ENCODE results near the gene ATP5ME.
A peak's percentile ranks its signal among the peaks of the same experiment; 100 is the strongest.
"Not testable (repeated sequence)": the region's sequence is repeated elsewhere in the genome, so short reads cannot be mapped to it uniquely, and the experiment has no call there.

The ATP5ME gene

GRCh38 chr4:674172-675035 is at the start of gene ATP5ME, which contains the start of gene MYL5:
ATP5ME (minus strand) TSS chr4:674276; CDS start chr4:674247, 29 bp downstream.
MYL5 (plus strand) TSS chr4:674542; CDS start chr4:678027, 3,485 bp downstream.
- peak; percentile 97 to 98 for DNase-seq

GRCh38 chr4:722851-723360 is 48.8 kb upstream of the ATP5ME start:
- DNase-seq: no peak

GRCh38 chr4:722169-722725 is 48.2 kb upstream of the ATP5ME start:
- DNase-seq: no peak

GRCh38 chr4:721261-722168 is 47.4 kb upstream of the ATP5ME start:
- no peak for DNase-seq

GRCh38 chr4:720111-720860 is 46.2 kb upstream of the ATP5ME start:
- DNase-seq: no peak

GRCh38 chr4:718460-718859 is 44.4 kb upstream of the ATP5ME start:
- no peak for DNase-seq

- DNase-seq: no peak
These were observed 43.7 kb upstream of the ATP5ME start for GRCh38 chr4:717601-718320.

- no peak for DNase-seq
These were observed 40.0 kb upstream of the ATP5ME start for GRCh38 chr4:714087-714486.

GRCh38 chr4:712916-713632 is 39.0 kb upstream of the ATP5ME start:
- DNase-seq: no peak

GRCh38 chr4:712093-712492 is 38.0 kb upstream of the ATP5ME start:
- DNase-seq: no peak

GRCh38 chr4:710916-711315 is 36.8 kb upstream of the ATP5ME start:
- no peak for DNase-seq

- DNase-seq: no peak
These were observed 36.0 kb upstream of the ATP5ME start for GRCh38 chr4:710116-710515.

- DNase-seq: no peak
These were observed 35.3 kb upstream of the ATP5ME start for GRCh38 chr4:709348-709747.

GRCh38 chr4:708631-708933 is 34.5 kb upstream of the ATP5ME start:
- no peak for DNase-seq

GRCh38 chr4:707929-708630 is 34.0 kb upstream of the ATP5ME start:
- DNase-seq: no peak

- no peak for DNase-seq
These were observed 32.9 kb upstream of the ATP5ME start for GRCh38 chr4:706834-707598.

GRCh38 chr4:706083-706633 is 32.1 kb upstream of the ATP5ME start:
- DNase-seq: not testable (repeated sequence)

GRCh38 chr4:705278-706082 is 31.4 kb upstream of the ATP5ME start, which contains the start of gene PCGF3:
PCGF3 (plus strand) TSS chr4:705832; CDS start chr4:733681, 27,849 bp downstream.
- DNase-seq: peak; percentile 96

- DNase-seq: no peak
These were observed 30.8 kb upstream of the ATP5ME start for GRCh38 chr4:704971-705277.

Data from CD4-positive, alpha-beta T cell treated with Interleukin-1 beta for 1 hour (primary cell).